Measurements from ENCODE around the gene TSPOAP1.

DNA sequence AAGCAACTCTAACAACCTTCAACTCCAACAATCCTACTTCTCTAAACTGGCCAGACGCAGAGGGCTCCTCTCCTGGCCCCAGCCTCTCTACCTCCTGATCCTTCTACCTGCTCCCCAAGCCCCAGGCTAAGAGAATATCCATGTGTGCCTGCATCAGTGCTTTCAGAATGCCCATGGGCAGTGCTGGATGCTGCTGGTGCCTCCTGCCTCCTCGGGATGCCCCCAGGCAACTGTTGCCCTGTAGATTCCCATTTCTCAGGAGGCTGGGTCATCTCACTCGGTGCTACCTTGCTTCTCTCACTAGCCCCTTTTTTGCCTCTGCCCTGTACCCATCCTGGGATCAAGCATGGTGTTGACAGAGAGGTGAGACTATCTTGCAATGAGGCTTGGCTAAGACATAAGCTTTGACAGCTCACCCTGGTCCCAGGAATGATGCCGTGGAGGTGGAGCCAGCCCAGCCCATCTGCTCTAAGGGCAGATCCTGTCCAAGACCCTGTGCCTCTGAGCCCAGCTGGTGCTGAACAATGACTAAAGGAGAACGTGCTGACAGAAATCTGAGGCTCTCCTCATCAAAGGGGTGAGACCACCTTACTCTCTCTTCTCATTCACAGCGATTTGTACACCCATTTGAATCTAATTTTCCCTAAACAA lies 42.8 kb upstream of the TSPOAP1 start:
- TF ChIP-seq EP300 (IDR thresholded peaks at IDR 0.05; ENCODE audit: borderline replicate concordance in 1 of 2, low read depth in 1 of 2, low read length in 1 of 2) (no peak), EZH2phosphoT487 (IDR thresholded peaks at IDR 0.05; ENCODE audit: borderline replicate concordance, low read depth) (no peak), ELF1 (IDR thresholded peaks at IDR 0.05) (no peak), JUND (IDR thresholded peaks at IDR 0.05) (no peak), SIN3A (IDR thresholded peaks at IDR 0.05; ENCODE audit: borderline replicate concordance, low read depth, low read length) (no peak), RXRA (IDR thresholded peaks at IDR 0.05; ENCODE audit: borderline replicate concordance, low read depth) (no peak), GABPA (IDR thresholded peaks at IDR 0.05; ENCODE audit: low read depth) (no peak), MEF2A (IDR thresholded peaks at IDR 0.05; ENCODE audit: borderline replicate concordance, low read depth) (no peak), RAD21 (IDR thresholded peaks at IDR 0.05; ENCODE audit: low read length) (no peak)
- TF ChIP-seq, protein P1, sequence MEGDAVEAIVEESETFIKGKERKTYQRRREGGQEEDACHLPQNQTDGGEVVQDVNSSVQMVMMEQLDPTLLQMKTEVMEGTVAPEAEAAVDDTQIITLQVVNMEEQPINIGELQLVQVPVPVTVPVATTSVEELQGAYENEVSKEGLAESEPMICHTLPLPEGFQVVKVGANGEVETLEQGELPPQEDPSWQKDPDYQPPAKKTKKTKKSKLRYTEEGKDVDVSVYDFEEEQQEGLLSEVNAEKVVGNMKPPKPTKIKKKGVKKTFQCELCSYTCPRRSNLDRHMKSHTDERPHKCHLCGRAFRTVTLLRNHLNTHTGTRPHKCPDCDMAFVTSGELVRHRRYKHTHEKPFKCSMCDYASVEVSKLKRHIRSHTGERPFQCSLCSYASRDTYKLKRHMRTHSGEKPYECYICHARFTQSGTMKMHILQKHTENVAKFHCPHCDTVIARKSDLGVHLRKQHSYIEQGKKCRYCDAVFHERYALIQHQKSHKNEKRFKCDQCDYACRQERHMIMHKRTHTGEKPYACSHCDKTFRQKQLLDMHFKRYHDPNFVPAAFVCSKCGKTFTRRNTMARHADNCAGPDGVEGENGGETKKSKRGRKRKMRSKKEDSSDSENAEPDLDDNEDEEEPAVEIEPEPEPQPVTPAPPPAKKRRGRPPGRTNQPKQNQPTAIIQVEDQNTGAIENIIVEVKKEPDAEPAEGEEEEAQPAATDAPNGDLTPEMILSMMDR (IDR thresholded peaks at IDR 0.05), result no peak
- TF ChIP-seq, protein P2, sequence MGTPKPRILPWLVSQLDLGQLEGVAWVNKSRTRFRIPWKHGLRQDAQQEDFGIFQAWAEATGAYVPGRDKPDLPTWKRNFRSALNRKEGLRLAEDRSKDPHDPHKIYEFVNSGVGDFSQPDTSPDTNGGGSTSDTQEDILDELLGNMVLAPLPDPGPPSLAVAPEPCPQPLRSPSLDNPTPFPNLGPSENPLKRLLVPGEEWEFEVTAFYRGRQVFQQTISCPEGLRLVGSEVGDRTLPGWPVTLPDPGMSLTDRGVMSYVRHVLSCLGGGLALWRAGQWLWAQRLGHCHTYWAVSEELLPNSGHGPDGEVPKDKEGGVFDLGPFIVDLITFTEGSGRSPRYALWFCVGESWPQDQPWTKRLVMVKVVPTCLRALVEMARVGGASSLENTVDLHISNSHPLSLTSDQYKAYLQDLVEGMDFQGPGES (IDR thresholded peaks at IDR 0.05; ENCODE audit: low read depth, low read length), result no peak
- TF ChIP-seq, protein P3, sequence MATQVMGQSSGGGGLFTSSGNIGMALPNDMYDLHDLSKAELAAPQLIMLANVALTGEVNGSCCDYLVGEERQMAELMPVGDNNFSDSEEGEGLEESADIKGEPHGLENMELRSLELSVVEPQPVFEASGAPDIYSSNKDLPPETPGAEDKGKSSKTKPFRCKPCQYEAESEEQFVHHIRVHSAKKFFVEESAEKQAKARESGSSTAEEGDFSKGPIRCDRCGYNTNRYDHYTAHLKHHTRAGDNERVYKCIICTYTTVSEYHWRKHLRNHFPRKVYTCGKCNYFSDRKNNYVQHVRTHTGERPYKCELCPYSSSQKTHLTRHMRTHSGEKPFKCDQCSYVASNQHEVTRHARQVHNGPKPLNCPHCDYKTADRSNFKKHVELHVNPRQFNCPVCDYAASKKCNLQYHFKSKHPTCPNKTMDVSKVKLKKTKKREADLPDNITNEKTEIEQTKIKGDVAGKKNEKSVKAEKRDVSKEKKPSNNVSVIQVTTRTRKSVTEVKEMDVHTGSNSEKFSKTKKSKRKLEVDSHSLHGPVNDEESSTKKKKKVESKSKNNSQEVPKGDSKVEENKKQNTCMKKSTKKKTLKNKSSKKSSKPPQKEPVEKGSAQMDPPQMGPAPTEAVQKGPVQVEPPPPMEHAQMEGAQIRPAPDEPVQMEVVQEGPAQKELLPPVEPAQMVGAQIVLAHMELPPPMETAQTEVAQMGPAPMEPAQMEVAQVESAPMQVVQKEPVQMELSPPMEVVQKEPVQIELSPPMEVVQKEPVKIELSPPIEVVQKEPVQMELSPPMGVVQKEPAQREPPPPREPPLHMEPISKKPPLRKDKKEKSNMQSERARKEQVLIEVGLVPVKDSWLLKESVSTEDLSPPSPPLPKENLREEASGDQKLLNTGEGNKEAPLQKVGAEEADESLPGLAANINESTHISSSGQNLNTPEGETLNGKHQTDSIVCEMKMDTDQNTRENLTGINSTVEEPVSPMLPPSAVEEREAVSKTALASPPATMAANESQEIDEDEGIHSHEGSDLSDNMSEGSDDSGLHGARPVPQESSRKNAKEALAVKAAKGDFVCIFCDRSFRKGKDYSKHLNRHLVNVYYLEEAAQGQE (IDR thresholded peaks at IDR 0.05; ENCODE audit: low read depth, low read length), result no peak
- TF ChIP-seq, protein P4, sequence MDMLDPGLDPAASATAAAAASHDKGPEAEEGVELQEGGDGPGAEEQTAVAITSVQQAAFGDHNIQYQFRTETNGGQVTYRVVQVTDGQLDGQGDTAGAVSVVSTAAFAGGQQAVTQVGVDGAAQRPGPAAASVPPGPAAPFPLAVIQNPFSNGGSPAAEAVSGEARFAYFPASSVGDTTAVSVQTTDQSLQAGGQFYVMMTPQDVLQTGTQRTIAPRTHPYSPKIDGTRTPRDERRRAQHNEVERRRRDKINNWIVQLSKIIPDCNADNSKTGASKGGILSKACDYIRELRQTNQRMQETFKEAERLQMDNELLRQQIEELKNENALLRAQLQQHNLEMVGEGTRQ (IDR thresholded peaks at IDR 0.05; ENCODE audit: borderline replicate concordance, low read depth, low read length), result no peak

All from SK-N-SH (cell line).